BE2C (cell line): ENCODE data around the gene RAD9A.
A peak's percentile ranks its signal among the peaks of the same experiment; 100 is the strongest.

ENCODE experiments used
- DNase-seq: peaks from one replicate; pipeline ENCODE4 v3.0.0-alpha.2; 2020
- H3K27me3 ChIP-seq: fragments of 250-450 bp; sonication (Bioruptor Pico); 2 replicates; pipeline ENCODE4 v1.5.1; 2020; ENCODE audit warnings: mild to moderate bottlenecking
- H3K36me3 ChIP-seq: fragments of 250-450 bp; sonication (Bioruptor Pico); 2 replicates; pipeline ENCODE4 v1.5.1; 2020; ENCODE audit warnings: mild to moderate bottlenecking
- H3K4me1 ChIP-seq: fragments of 250-450 bp; sonication (Bioruptor Pico); 2 replicates; pipeline ENCODE4 v1.5.1; 2020
- H3K4me3 ChIP-seq: 2 replicates; pipeline ENCODE4 v1.5.1; 2011; ENCODE audit warnings: low read depth, low read length
- H3K9me3 ChIP-seq: fragments of 250-450 bp; sonication (Bioruptor Pico); 2 replicates; pipeline ENCODE4 v1.5.1; 2020
- CTCF ChIP-seq: IDR thresholded peaks from 2 replicates; pipeline ENCODE4 v1.5.1; 2012; ENCODE audit warnings: mild to moderate bottlenecking, low read depth, low read length

The RAD9A gene

GRCh38 chr11:67370351-67371076 lies 21.3 kb upstream of the RAD9A start:
- Histone ChIP-seq H3K4me3 (no peak overlapping the region), H3K36me3 (no peaks in the 10 kb centered on the region), H3K4me1 (peaks cover 11% of the 10 kb centered on the region), H3K27me3 (peaks cover 22% of the 10 kb centered on the region), H3K9me3 (no peaks in the 10 kb centered on the region)
- TF ChIP-seq CTCF: no peak
- no peak for DNase-seq

DNA sequence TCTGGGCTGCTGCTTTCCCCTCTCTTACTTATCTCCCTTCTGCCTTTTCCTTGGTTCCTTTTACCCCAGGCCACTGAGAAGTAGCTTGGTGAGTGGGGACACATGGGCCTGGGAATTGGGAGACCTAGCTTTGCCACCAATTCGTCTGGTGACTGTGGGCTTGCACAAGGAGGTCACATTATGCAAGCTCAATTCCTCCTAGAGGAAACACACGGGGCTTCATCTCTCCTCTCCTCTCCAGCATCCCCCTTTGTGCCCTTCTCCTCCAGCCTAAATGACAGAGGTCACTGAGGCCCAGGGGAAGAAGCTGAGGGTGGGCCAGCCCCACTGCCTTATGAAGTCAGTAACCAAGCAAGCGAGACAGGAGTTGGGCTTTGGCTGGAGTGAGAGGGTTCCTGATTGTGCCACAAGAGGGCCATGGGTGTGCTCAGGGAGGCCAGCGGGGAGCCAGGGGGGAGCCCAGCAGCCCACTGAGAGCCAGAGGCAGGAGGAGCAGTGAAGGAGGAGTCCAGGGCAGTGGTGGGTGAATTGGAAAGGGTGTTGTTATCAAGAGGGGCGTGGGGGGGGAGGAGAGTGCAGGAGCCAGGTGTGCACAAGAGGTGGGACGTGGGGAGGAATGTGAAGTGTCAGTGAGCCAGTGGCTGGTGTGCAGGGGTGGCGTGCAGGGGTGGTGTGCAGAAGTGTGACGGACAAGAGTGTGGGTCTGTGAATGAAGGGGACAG lies 20.4 kb upstream of the RAD9A start:
- Histone ChIP-seq H3K4me1 (peaks cover 11% of the 10 kb centered on the region), H3K9me3 (no peaks in the 10 kb centered on the region), H3K36me3 (no peaks in the 10 kb centered on the region), H3K27me3 (peaks cover 26% of the 10 kb centered on the region), H3K4me3 (no peak overlapping the region)
- no peak for DNase-seq
- peak; percentile 48 for TF ChIP-seq CTCF

DNA sequence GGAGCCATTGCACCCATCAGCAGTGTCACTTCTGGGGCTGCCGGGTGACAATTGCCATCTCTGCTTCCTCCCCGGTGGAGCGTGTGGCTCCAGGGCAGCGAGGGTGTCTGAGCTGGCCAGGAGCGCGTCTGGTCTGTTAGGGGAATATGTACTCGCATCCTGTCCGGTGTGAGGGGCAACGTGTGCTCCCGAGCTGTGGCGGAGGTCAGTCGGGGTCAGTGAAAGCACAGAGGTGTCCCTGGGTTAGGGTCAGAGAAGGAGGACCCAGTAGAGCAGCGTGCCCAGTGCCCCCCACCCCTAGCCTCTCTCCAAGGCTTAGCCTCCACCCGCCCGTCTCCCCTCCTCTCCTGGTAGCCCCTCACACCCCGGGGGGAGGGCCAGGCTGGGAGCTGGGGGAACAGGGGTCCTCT lies 19.9 kb upstream of the RAD9A start:
- H3K9me3 ChIP-seq: no peaks in the 10 kb centered on the region
- H3K4me3 ChIP-seq: no peak overlapping the region
- peaks cover 8% of the 10 kb centered on the region; the same call in 1 of the 2 replicates for H3K4me1 ChIP-seq
- no peak for DNase-seq
- H3K36me3 ChIP-seq: no peaks in the 10 kb centered on the region
- TF ChIP-seq CTCF: no peak
- H3K27me3 ChIP-seq: peaks cover 28% of the 10 kb centered on the region

- Histone ChIP-seq H3K9me3 (no peaks in the 10 kb centered on the region), H3K36me3 (no peaks in the 10 kb centered on the region), H3K4me1 (peaks cover 8% of the 10 kb centered on the region; the same call in 1 of the 2 replicates), H3K27me3 (peaks cover 28% of the 10 kb centered on the region), H3K4me3 (peak overlapping the region; percentile 39)
- no peak for DNase-seq
- TF ChIP-seq CTCF: no peak
Measured at GRCh38 chr11:67372321-67372992, 19.3 kb upstream of the RAD9A start.

DNA sequence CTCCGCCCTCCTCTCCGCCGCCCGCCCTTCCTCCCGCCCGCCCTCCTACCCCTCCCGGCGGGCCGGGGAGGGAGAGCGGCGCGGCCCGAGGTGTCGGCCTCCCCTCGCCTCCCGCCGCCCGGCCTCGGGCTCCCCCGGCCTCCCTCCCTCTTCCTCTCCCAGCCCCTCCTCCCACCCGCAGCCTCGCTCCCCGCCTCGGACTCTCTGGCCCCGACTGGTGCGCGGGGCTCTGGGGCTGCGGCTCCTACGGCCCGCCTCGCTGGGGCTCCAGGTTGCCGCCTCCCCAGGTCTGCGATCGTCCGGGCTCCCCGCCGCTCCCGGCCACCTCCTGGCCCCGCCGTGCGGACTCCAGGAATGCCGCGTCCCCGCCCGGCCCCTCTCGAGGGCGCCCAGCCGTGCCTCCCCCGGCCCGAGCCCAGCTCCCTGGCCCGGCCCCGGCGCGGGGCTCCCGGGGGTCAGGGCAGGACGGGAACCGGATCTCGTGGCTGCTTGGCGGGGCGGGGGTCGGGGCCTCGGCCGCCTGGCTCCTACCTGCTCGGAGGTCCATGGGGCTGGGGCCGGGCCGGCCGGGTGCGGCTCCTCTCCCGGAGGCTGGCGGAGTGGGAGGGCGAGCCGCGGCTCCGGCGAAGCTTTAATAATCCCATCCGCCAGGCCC lies 18.7 kb upstream of the RAD9A start, which contains the start of gene CLCF1:
TSS of gene CLCF1 (minus strand) at position 606 of the 655 bp plus-strand sequence. CDS start at position 547, 59 bp downstream.
- peaks cover 8% of the 10 kb centered on the region; the same call in 1 of the 2 replicates for H3K4me1 ChIP-seq
- H3K27me3 ChIP-seq: peaks cover 28% of the 10 kb centered on the region
- no peaks in the 10 kb centered on the region for H3K36me3 ChIP-seq
- no peak for TF ChIP-seq CTCF
- peak; percentile 65 for DNase-seq
- peak within 1 kb of the TSS; percentile 39 for H3K4me3 ChIP-seq
- H3K9me3 ChIP-seq: no peaks in the 10 kb centered on the region
